ENCODE results near the gene ZNF639.
A peak's percentile ranks its signal among the peaks of the same experiment; 100 is the strongest.
"Not testable (repeated sequence)": the region's sequence is repeated elsewhere in the genome, so short reads cannot be mapped to it uniquely, and the experiment has no call there.

ZNF639 gene

DNA sequence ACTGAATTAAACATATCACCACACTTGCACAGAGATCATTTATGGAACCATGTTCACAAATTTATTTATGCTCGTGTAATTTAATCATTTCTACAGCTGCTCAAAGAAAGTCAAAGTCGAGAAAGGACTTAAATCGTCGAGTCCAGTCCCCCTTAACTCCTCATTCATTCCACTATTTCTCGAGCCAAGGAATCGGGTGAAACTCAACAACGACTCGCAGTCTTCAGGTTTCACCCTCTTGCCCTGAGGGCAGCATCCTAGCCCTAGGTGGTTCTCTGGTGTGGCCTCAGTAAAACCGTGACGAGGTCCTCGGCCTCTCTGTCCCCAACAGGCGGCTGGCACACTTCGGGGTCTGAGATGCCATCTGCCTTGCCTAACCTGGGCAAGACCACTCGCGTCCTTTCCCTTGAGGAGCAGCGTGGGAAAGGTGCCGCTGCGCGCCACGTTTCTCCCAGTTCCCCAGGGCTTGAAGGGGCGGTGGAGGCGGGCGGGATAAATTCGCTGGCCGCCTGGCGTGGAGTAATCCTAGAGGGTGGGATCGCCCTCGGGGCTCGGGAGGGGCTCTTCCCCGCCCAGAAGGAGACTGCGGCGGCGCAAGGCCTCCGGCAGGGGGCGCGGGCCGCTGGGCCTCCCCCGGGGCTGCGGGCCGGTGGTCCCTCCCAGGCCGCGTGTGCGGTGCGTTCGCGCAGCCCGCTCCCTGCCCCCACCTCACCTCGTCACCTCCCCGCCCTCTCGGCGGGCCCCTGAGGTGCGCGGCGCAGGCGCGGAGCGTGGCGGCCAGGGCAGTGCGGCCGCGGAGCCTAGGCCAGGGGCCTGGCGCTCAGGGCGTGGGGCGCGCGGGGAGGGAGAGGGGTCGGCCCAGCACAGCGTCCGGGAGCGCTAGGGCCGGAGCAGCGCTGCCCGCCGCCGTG lies at the start of gene ZNF639:
ZNF639 (plus strand) TSS at position 746 of the 911 bp plus-strand sequence. CDS start 5,263 bp downstream, outside the sequence.
- DNase-seq, result peak; percentile 91

DNA sequence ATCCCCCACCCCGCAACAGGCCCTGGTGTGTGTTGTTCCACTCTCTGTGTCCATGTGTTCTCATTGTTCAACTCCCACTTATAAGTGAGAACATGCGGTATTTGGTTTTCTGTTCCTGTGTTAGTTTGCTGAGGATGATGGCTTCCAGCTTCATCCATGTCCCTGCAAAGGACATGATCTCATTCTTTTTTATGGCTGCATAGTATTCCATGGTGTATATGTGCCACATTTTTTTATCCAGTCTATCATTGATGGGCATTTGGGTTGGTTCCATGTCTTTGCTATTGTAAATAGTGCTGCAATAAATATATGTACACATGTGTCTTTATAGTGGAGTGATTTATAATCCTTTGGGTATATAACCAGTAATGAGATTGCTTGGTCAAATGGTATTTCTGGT lies 48.4 kb upstream of the ZNF639 start:
- DNase-seq, result not testable (repeated sequence)

GRCh38 chr3:179276001-179276400 lies 46.8 kb upstream of the ZNF639 start:
- no peak for DNase-seq

DNA sequence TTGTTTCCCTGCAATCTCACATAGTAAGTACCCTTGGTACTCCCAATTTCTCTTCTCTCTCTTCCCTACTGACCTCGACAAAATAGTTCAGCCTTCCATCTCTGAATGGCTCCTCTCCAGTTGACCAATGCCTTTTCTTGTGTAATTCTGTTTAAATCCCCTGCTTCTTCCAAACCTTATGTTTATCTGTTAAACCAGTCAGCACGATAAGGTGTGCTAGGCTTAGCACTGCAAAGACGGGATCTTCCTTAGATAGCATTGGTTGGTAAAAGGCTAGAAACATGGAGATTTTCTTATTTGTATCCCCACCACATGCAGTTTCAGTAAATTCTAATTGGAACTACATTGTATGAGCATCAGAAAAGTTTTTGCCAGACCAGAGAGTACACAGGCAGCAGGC lies 46.1 kb upstream of the ZNF639 start:
- DNase-seq, result no peak

- DNase-seq, result no peak
These were observed 44.7 kb upstream of the ZNF639 start for GRCh38 chr3:179278151-179278550.

DNA sequence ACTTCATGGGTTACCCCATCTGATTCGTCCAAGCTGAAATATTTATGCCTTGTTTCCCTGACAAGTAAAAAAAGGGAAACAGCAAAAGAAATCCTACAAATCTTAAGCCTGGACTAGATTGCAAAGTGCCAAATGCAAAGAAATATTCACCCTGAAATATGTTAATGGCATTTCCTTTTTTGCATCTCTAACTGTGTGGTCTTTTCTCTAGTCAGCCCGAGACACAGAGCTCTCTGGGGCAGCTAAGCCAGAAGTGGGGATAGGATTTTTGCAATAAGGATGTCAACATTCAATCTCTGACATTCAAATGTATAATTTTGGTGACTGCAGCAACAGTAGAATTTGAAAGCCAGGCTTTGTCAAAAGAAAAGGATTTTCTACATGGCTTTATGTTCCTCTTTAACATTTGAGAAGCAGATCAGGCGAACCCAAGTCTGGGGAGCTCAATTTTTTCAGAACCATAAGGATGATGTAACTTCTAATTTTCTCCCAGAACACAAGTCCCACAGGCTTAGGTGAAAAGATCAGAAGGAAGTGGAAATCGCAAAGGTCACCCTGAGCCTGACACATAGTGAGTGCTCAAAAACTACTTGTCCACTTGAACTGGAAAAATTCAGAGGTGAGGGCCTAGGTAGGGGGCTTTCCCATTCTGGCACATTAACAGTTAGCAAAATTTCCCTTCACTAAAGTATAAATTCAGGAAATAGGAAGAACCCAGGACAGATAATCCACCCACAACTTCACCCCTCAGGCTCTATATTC lies 43.7 kb upstream of the ZNF639 start:
- DNase-seq, result no peak

DNA sequence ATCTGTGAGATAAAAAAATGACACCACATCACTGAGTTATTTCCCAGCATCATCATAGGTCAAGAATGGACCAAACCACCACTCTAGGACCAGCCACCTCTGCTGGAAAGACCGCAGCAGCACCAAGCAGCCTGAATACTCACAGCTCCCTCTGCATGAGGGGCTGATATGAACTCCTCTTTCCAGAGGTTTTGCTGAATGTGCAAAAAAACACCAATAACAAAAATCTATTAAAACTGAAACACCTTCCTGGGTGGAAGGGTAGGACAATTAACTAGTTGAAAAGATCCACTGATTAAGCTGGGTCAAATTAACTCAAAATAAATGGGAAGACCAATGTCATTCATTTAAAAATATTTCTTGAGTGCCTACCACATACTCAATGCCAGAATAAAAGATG lies 43.0 kb upstream of the ZNF639 start:
- no peak for DNase-seq

GRCh38 chr3:179281825-179282224 lies 41.0 kb upstream of the ZNF639 start:
- no peak for DNase-seq

DNA sequence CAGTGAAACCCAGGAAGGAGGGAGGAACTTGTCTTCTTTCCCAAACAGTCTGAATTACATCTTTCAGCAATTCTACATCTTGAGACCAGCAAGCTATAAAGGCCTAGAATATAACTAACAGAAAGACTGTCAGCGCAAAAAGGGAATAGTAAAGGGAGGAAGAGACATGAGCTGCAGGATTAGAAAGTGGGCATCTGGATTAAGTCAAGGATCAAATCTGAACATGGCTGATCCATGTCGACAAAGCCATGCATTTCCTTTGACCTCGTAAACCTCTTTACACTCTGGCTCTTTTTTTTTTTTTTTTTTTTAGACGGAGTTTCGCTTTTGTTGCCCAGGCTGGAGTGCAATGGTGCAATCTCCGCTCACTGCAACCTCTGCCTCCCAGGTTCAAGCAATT lies 36.5 kb upstream of the ZNF639 start:
- DNase-seq, result no peak

DNA sequence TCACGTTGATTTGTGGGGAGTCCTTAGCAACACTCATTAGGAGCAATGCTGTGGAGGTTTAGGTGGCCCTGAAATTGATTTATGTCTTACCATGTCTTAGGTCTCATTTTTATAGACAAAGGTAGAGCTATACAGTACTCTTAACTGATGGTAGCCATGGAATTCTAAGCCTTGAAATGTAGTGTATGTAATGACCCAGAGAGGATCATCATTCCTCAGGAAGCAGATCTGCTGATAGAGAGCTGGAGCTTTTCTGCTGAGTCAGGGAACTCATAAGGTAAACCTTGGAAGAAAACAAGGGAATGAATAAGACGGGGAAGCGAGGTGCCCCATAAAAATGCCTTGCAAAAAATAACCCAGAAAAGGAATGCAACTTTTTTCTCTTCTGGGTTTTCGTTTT lies 34.0 kb upstream of the ZNF639 start:
- DNase-seq, result no peak

DNA sequence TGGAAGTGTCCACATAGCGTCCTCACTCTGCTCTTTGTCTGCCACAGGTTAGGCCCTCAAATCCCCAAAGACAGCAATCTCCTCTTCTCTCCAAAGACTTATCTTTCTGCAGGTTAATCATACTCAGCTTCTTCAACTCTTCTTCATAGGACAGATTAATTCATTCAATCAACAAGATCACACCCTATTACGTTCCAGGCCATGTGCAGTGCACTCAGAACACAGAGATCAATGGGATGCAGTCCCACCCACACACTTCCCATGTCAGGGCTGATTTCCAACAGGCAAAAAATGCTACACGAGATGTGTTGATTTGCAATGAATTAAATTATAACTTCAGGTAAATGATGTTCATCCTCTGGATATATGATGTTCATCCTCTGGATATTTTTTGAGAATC lies 33.5 kb upstream of the ZNF639 start:
- no peak for DNase-seq

DNA sequence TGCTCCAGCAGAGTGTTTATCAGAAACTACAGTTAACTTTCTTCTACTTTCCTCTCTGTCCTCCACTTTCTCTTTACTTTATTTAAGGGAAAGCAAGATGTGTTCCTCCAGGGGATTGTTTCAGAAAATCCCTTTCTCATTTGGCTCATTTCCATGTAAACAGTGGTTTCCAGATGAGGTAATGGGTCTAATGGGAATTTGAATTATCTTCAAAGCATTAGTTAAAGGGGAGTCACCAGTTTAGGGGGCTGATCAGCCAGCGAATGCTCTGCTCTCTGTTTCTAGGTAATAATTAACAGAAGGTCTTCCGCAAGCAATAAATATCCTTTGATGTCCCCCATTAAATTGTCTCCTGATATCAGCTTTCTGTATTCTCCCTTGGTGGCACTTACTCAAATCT lies 30.4 kb upstream of the ZNF639 start:
- no peak for DNase-seq

- no peak for DNase-seq
These were observed 24.7 kb upstream of the ZNF639 start for GRCh38 chr3:179297971-179298725.

GRCh38 chr3:179299316-179299715 lies 23.5 kb upstream of the ZNF639 start:
- no peak for DNase-seq

- no peak for DNase-seq
These were observed 22.7 kb upstream of the ZNF639 start for GRCh38 chr3:179299999-179300613.

- no peak for DNase-seq
These were observed 21.2 kb upstream of the ZNF639 start for GRCh38 chr3:179301645-179302044.

GRCh38 chr3:179302111-179302510 lies 20.7 kb upstream of the ZNF639 start:
- DNase-seq, result no peak

DNA sequence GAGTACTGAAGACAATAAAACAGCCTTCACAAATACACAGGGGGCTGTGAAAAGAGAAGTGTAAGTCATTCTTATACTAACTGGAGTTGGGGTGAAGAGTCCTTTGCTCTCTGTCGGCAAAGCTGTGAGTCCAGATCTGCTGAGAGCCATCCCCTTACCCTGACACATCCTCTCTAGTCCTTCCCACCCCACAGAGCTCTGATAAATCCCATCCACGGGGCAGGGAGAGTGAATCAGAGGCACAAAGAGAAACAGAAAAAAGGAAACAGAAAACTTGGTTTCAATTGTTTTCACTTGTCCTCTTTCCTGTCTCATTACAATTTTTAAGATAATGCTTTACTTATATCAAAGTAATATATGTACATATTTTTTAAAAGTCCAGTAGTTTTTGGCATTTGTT lies 18.2 kb upstream of the ZNF639 start:
- DNase-seq, result no peak

DNA sequence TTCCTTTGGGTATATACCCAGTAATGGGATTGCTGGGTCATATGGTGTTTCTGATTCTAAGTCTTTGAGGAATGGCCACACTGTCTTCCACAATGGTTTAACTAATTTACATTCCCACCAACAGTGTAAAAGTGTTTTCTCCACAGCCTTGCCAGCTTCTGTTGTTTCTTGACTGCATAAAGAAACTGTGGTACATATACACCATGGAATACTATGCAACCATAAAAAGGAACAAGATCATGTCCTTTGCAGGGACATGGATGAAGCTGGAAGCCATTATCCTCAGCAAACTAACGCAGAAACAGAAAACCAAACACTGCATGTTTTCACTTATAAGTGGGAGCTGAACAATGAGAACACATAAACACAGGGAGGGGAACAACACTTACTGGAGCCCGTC lies 15.5 kb upstream of the ZNF639 start:
- DNase-seq, result not testable (repeated sequence)

- no peak for DNase-seq
These were observed 14.8 kb upstream of the ZNF639 start for GRCh38 chr3:179308001-179308400.

- no peak for DNase-seq
These were observed 13.4 kb upstream of the ZNF639 start for GRCh38 chr3:179309225-179310078.

DNA sequence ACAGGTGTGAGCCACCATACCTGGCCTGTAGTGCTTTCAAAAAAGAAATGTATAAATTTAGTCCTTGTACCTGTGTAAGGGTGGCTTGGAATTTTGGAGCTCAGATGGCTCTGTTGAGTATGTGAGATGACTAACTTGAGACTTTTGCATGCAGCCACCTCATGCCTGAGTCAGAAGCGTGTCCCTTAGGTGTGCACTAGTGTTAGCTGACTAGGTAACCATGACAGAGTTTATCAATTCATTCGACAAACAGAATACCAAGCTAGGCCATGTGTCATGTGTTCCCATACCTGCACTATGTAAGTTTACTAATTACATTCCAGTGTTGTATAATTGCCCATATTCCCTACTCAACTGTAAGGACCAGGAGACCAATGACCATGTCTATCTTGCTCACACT lies 4.0 kb upstream of the ZNF639 start:
- no peak for DNase-seq
